ENCODE data around the gene CADPS2.

The CADPS2 gene

DNA sequence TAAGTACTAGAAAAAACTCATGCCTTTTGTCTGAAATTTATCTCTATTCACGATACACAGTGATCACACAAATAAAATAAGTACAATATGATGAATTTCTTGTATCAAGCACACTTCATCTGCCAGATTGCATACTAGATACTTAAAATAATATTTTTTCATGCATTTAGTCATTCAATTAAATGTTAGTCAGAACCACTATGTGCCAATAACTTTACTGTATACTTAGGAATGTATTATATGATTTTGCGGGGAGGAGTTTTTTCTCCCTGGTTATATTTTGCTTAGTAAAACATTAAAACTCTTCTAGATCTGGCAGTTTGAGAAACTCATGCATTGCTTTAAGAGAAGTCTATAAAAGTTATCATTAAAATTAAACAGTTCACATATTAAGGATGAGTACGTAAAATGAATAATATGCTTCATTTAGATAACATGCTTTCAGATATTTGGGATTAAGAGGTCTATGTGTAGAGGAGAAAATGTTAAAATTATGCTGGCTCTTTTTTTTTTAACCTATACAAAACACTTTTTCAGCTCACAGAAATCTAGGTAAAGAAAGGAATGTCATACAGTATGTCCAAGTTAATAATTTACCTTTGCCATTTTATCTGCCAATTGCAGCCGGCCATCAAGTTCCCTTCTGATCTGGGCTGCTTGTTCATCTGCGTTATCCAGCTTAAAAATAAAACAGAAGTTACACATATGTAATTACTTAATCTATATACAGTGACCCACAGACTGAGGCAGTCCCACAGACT, 257.4 kb downstream of the CADPS2 start:
- no peak for TF ChIP-seq ZNF274 (IDR thresholded peaks at IDR 0.05; ENCODE audit: low read depth, low read length)
- no peak overlapping the region; the same call in 1 of the 2 replicates for H3K4me3 ChIP-seq (ENCODE audit: low read length)

DNA sequence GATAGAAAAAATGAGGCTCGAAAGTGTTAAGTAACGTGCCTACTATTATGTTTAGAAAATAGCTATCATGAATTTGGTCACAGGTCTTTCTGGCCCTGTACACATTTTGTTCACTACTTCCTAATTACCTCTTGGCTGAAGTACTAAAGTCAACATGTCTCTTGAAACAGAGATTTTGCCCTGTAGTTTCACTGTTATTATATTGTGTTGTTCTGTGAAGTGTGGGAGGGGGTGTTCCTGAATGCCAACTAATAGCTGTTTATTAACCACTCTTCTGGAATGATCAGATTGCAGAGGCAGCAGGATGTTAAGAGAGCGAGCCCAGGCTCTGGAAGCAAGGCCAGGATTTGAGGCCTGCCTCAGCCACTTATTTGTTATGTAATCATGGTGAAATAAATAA, 259.5 kb downstream of the CADPS2 start:
- H3K4me3 ChIP-seq (ENCODE audit: low read length), result no peak overlapping the region
- TF ChIP-seq ZNF274 (IDR thresholded peaks at IDR 0.05; ENCODE audit: low read depth, low read length), result no peak

DNA sequence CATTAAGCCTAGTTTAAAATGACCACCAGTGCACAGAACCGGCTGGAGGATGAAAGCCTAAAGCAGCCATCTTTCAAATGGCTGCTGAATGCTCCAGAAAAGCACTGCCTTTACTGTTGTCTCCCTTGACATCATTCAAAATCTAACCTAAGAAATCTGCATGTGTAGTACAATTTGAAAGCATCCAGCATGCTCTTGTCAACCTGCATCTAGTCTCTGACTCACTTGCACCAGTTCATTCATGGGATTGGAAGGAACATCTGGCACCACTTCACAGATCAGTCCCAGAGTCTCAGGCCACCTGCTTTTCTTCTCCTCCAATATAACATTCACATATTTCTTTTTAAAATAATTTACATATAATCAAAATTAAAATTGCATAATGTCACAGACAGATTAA, 263.6 kb downstream of the CADPS2 start:
- no peak for TF ChIP-seq ZNF274 (IDR thresholded peaks at IDR 0.05; ENCODE audit: low read depth, low read length)
- H3K4me3 ChIP-seq (ENCODE audit: low read length), result no peak overlapping the region

DNA sequence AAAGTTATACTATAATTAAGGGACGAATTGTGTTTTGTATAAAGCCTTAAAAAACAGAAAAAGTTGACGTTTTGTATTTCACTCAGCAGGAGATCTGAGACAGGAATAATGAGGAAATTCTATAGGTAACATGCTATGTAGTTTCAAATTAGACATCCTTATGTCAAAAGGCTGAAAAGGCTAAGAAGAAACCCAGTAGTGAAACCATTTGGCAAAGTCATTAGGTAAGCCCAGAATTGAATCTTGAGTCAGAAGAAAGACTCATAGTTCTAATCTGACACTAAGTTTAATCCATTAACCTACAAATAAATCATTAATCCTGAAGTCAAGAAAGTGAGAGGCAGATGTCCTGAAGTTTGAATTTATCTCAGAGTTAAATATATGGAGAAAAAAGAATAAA, 266.6 kb downstream of the CADPS2 start:
- TF ChIP-seq ZNF274 (IDR thresholded peaks at IDR 0.05; ENCODE audit: low read depth, low read length), result no peak

DNA sequence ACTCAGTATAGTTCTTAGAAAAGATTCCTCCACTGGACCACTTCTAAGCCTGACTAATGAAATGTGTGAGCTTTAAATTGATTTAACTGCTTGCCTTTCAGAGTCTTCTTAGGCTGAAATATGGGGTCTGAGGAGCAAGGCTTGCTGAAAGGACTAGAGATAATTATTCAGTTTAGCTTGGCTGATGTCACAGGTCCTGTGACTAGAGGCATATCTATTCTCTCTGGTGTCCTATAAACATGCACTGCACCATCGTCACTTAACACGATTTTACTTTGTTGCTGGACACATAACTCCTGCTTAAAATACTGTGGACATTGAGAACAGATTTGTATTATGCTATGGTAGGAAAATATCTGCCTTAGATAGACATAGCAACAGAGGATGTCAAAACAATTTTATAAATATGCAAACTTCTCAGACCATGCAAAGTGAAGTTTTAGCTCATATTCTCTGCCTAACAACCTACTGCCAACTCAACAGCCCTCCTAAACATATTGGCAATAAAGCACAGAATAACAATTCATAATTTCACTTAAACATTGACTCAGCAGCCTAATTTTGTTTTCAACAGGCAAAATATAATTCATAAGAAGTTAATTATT, 267.6 kb downstream of the CADPS2 start:
- no peak for TF ChIP-seq ZNF274 (IDR thresholded peaks at IDR 0.05; ENCODE audit: low read depth, low read length)
- no peak overlapping the region for H3K4me3 ChIP-seq (ENCODE audit: low read length)

More for the DNA sequence above, 266.6 kb downstream of the CADPS2 start:
- no peak overlapping the region for H3K4me3 ChIP-seq (ENCODE audit: low read length)

DNA sequence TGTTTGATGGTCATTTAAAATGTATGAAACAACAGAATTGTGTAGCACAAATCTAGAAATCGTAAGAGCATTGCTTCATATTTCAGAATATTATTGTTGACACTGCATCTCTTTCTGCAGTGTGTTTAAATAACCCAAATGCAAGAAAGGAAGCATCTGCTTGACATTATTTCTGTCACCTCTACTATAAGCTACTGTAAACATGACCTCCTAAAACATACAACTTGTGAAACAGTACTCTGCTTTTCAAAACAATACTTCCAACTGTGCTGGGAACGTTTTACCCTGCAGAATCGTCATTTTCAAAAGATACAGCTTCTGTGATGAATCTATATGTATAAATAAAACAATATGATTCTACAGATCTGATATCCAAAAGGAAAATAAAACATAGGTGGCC, 269.3 kb downstream of the CADPS2 start:
- H3K4me3 ChIP-seq (ENCODE audit: low read length), result no peak overlapping the region
- no peak for TF ChIP-seq ZNF274 (IDR thresholded peaks at IDR 0.05; ENCODE audit: low read depth, low read length)

DNA sequence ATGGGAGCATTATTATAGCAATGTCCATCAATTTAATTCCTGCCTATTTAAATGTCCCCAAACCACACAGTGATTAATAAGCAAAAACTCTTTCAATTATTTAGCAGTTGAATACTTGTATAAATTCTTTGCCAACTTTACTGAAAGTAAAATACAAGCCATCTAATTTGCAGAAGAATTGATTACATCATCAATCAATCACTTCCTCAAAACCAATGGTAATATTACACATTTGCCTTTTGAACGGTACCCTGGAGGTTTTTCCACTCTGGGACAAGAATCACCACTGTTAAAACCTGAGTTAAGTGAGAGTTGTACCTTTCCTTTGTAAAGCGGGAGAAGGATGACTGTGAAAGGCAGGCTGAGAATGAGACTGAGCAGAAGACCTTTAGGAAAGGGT, 280.3 kb downstream of the CADPS2 start:
- H3K4me3 ChIP-seq (ENCODE audit: low read length), result no peak overlapping the region
- TF ChIP-seq ZNF274 (IDR thresholded peaks at IDR 0.05; ENCODE audit: low read depth, low read length), result no peak

DNA sequence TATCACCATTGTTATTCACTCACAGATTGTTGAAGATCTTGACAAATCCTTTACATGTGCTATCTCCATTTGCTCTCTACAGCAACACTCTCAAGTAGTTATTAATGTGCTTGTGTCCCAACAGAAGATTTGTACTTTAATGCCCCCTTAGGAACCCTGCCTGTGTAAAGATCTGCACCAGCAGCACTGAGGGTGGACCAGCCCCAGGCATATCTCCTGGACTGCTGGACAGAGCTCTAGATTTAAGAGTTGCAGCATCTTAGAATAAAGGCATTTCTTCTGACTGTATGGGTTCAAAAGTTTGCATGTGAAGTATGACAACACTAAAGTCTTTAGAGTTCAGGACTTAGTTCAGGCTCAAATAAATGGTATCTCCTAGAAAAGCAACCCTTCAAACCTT, 282.0 kb downstream of the CADPS2 start:
- no peak overlapping the region for H3K4me3 ChIP-seq (ENCODE audit: low read length)
- no peak for TF ChIP-seq ZNF274 (IDR thresholded peaks at IDR 0.05; ENCODE audit: low read depth, low read length)

DNA sequence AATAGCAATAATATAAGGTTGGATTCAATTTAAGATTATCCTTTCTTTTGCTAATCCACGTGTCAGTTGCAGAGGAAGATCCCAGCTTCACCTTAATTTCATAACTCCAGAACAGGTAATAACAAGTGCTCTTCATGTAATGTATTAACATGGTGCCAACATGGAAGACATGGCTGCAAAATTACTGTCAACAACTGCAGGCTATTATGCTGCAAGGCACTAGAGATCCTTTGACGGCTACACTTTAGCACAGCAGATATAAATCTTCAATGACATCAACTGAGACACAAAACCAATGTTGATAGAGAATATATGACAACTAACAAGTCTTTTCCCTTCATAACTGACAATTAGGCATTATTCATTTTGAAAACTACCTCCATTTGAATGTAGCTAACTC, 283.5 kb downstream of the CADPS2 start:
- H3K4me3 ChIP-seq (ENCODE audit: low read length), result no peak overlapping the region
- no peak for TF ChIP-seq ZNF274 (IDR thresholded peaks at IDR 0.05; ENCODE audit: low read depth, low read length)

DNA sequence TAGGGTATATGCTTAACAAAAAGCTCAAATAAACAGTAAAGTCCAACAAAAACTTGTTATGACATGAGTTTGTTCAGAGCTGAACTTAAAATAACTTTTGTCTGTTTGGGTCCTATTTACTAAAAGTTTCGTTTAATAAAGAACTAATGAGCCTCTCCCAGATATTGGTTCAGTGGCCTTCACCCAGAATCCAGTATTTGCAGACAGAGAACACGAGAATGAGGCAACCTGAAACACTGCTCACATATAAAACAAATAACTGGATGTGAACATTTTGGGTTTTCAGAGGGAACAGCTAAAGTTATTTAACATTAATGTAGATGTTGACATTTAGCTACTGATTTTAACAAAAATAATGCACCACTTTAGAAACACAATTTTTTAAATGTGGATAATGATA, 285.6 kb downstream of the CADPS2 start:
- no peak overlapping the region for H3K4me3 ChIP-seq (ENCODE audit: low read length)
- TF ChIP-seq ZNF274 (IDR thresholded peaks at IDR 0.05; ENCODE audit: low read depth, low read length), result no peak

DNA sequence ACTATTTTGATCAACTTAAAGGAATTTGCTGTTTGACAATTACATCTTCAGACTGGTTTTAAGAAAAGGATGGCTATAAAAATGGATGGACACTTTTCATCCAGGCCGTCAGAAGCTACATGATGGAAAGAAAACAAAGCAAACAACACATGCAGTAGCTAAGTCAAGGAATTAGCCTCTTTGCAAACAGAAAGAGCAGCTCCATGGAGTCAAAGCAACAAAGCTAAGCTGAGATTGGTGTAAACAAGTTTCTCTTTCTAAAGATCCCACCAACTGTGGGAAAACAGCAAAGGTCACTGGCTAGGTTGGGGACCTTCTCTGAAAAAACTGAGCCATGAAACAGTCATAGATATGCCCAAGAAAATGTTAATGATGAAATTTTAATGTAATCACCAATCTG, 286.2 kb downstream of the CADPS2 start:
- no peak for TF ChIP-seq ZNF274 (IDR thresholded peaks at IDR 0.05; ENCODE audit: low read depth, low read length)

DNA sequence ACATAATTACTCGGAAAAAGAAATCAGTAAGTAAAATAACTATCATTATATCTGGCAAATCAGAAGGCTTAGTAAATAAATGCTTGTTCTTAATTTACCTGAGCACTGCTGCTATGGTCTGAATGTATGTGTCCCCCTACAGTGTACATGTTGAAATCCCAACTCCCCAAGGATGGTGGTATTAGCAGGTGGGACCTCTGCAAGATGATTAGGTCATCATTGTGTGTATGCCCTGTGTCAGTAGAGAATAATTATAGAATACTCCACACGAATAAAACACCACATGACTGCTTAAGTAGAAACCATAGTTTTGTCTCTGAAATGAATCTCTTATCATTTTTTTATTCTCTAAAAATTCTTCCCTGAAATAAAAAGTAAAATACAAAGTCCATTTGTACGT, 289.0 kb downstream of the CADPS2 start:
- TF ChIP-seq ZNF274 (IDR thresholded peaks at IDR 0.05; ENCODE audit: low read depth, low read length), result no peak

More for the DNA sequence above, 286.2 kb downstream of the CADPS2 start:
- no peak overlapping the region for H3K4me3 ChIP-seq (ENCODE audit: low read length)

DNA sequence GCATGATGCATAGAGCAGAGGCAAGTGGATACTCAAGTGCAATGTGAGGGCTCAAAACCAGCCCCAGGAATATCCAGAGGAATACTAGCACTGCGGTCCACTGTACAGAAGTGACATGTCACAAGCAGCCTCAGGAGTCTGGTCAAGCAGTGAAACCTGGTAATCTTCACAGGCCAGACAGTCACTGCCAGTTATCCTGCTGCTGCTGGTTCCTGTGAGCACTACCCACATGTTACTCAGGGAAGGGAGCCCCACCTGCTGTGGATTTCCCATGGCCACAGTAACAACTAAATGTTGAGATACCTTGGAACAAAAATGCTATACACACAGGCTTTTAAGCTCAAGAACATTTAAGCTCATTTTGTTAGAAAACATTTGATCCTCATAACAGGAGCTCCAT, 290.4 kb downstream of the CADPS2 start:
- TF ChIP-seq ZNF274 (IDR thresholded peaks at IDR 0.05; ENCODE audit: low read depth, low read length), result no peak
- H3K4me3 ChIP-seq (ENCODE audit: low read length), result no peak overlapping the region

More for the DNA sequence above, 289.0 kb downstream of the CADPS2 start:
- H3K4me3 ChIP-seq (ENCODE audit: low read length), result no peak overlapping the region

DNA sequence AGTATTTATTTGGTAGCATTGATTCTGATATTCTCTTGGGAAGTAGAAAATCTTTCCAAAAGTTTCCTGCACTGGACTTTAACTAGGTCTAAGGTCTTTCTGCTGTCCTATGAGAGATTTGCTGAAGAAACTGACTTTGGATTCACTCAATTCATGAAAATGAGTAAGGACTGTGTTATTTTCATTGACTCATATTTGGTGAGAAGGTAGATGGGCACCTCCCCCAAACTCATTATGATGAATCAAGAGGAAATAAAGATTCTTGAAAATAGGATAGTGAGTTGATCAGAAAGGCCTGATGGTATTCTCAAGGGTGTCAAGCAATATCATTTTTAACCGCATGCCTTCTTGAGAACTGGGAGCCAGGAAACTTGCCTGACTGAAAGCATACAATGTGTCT, 297.6 kb downstream of the CADPS2 start:
- TF ChIP-seq ZNF274 (IDR thresholded peaks at IDR 0.05; ENCODE audit: low read depth, low read length), result no peak
- no peak overlapping the region for H3K4me3 ChIP-seq (ENCODE audit: low read length)

DNA sequence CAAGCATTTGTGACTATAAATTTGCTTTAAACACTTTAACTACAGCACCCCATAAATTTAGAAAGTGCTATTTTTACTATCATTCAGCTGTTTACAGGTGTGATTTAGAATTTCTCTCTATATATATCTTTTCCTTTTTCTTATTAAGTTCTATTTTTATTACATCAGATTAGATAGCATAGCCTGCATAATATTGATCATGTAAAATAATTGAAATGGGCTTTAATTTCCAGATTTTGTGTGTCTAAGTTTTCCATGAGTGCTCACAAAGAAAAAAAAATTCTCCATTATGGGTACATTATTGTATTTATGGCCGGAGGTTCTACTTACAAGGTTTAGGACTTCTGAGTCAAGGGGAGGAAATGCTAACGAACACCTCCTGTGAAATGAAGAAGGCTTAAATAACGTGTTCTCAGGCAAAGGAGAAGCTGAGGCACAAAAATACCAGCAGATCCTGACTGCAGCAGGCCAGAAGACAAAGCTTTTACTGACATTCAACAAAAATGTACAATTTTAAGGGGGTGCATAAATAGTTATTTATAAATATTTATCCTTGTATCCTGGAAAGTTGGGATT, 301.5 kb downstream of the CADPS2 start:
- no peak overlapping the region for H3K4me3 ChIP-seq (ENCODE audit: low read length)
- TF ChIP-seq ZNF274 (IDR thresholded peaks at IDR 0.05; ENCODE audit: low read depth, low read length), result no peak
